HepG2 (cell line): Measurements from ENCODE around the gene GLO1. TPM values are rescaled to one million over a fixed set of nuclear protein-coding genes. Genes with fewer than 3 reads are reported as not detected.

Source experiments
- ATAC-seq: fragments of 200-7000 bp; cut with Tn5 transposase; 3 replicates; pipeline ENCODE4 v1.9.1; 2020; ENCODE audit warnings: mild to moderate bottlenecking, moderate library complexity
- BruUV-seq: library from RNA; stranded (reverse); fragments of 400-500 nt; replicated peaks from 2 replicates; lab custom pipeline; 2021; lab: Mats Ljungman, UMichigan
- CTCF ChIA-PET: fragments of 300-600 bp; formaldehyde crosslinking; extraction: SDS; loops from one replicate; lab custom pipeline; 2021; ENCODE audit warnings: low total read pairs, inconsistent platforms, low intra/inter-chr PET ratio; lab: Yijun Ruan, JAX
- POLR2A ChIA-PET: fragments of 350-600 bp; sonication (Branson Sonifier 250); formaldehyde crosslinking; loops from one replicate; lab custom pipeline; 2020; ENCODE audit warnings: antibody characterized with exemption, inconsistent platforms; lab: Yijun Ruan, JAX
- DNase-seq: peaks from one replicate; pipeline ENCODE4 v3.0.0-alpha.2; 2015; ENCODE audit warnings: low spot score
- FAIRE-seq: peaks from 3 replicates; lab custom pipeline; 2011; peaks lifted over from hg19 to GRCh38; lab: Jason Lieb, UNC
- H2AFZ ChIP-seq: one replicate; pipeline ENCODE4 v1.6.1; 2011; ENCODE audit warnings: low read length, inconsistent platforms
- H3K27ac ChIP-seq: fragments of 300-600 bp; 3 replicates; pipeline ENCODE4 v1.8.0; 2011; ENCODE audit warnings: mixed run types, mild to moderate bottlenecking, mixed read lengths, low read length, inconsistent platforms; ENCODE audit not compliant: insufficient read depth; ENCODE audit errors: extremely low read length
- H3K27me3 ChIP-seq, 2 experiments: fragments of 200-600 bp in 1 of 2; 2 replicates in 1 of 2; 3 replicates in 1 of 2; pipeline versions ENCODE4 v1.6.0 to v1.8.0; 2011; ENCODE audit warnings: low read length in 2 of 2, mild to moderate bottlenecking in 2 of 2, moderate library complexity in 2 of 2, inconsistent platforms in 1 of 2; ENCODE audit not compliant: insufficient read depth in 2 of 2, control insufficient read depth in 1 of 2
- H3K36me3 ChIP-seq, 2 experiments: fragments of 200-600 bp in 1 of 2; replicated peaks in 1 of 2; 2 replicates in 1 of 2; 3 replicates in 1 of 2; pipeline versions ENCODE4 v1.5.1 to v1.8.0; 2011; ENCODE audit warnings: low read length in 2 of 2, inconsistent platforms in 1 of 2; ENCODE audit not compliant: insufficient read depth in 2 of 2, control insufficient read depth in 1 of 2
- H3K4me1 ChIP-seq: 2 replicates; pipeline ENCODE4 v1.5.1; 2012; ENCODE audit warnings: low read length, inconsistent platforms; ENCODE audit not compliant: insufficient read depth
- H3K4me2 ChIP-seq: 2 replicates; pipeline ENCODE4 v1.6.0; 2011; ENCODE audit warnings: low read depth, low read length, inconsistent platforms
- H3K4me3 ChIP-seq, 3 experiments: fragments of 200-600 bp in 1 of 3; sonication (generic), shearing (Covaris generic) in 1 of 3; replicated peaks in 1 of 3; 2 replicates each; pipeline ENCODE4 v1.5.1; 2011 to 2016; ENCODE audit warnings: low read length in 3 of 3, inconsistent platforms in 2 of 3, low read depth in 2 of 3, mild to moderate bottlenecking in 2 of 3, control low read depth in 1 of 3, mixed read lengths in 1 of 3; ENCODE audit not compliant: insufficient read depth in 1 of 3
- H3K79me2 ChIP-seq: one replicate; pipeline ENCODE4 v1.6.1; 2011; ENCODE audit warnings: low read length, inconsistent platforms; ENCODE audit not compliant: insufficient read depth
- H3K9ac ChIP-seq: 2 replicates; pipeline ENCODE4 v1.6.0; 2011; ENCODE audit warnings: mild to moderate bottlenecking, low read depth, low read length, inconsistent platforms; ENCODE audit not compliant: insufficient read depth
- H3K9me3 ChIP-seq: 2 replicates; pipeline ENCODE4 v1.5.1; 2012; ENCODE audit warnings: mild to moderate bottlenecking, low read length
- H4K20me1 ChIP-seq: 2 replicates; pipeline ENCODE4 v1.6.0; 2011; ENCODE audit warnings: inconsistent platforms, mild to moderate bottlenecking, low read length, moderate library complexity; ENCODE audit not compliant: insufficient read depth
- DR1 ChIP-seq: sonication (generic); formaldehyde crosslinking; IDR thresholded peaks from 2 replicates; pipeline ENCODE4 v1.8.0; 2021; ENCODE audit warnings: mild to moderate bottlenecking, missing genetic modification reagents, inconsistent platforms
- GATAD2A ChIP-seq: IDR thresholded peaks from 2 replicates; pipeline ENCODE4 v1.6.1; 2016
- HMG20B ChIP-seq: conservative IDR thresholded peaks from 2 replicates; pipeline ENCODE4 v1.6.1; 2016; ENCODE audit warnings: missing genetic modification reagents, missing compliant biosample characterization
- NR2F1 ChIP-seq, 2 experiments: fragments of 450-650 bp in 1 of 2; formaldehyde crosslinking in 1 of 2; IDR thresholded peaks; 2 replicates each; pipeline versions ENCODE4 v1.5.0 to v1.6.1; 2016 to 2020; ENCODE audit warnings: mild to moderate bottlenecking in 1 of 2, missing compliant biosample characterization in 1 of 2, missing genetic modification reagents in 1 of 2, moderate library complexity in 1 of 2
- PAXIP1 ChIP-seq: sonication (generic); formaldehyde crosslinking; conservative IDR thresholded peaks from 2 replicates; pipeline ENCODE4 v1.4.0; 2020; ENCODE audit warnings: mild to moderate bottlenecking, missing genetic modification reagents, moderate library complexity
- STAT5B ChIP-seq: sonication (generic); formaldehyde crosslinking; IDR thresholded peaks from 2 replicates; pipeline ENCODE4 v1.4.0; 2020; ENCODE audit warnings: missing genetic modification reagents
- ZNF260 ChIP-seq: sonication (generic); formaldehyde crosslinking; IDR thresholded peaks from 2 replicates; pipeline ENCODE4 v1.4.0; 2020; ENCODE audit warnings: missing genetic modification reagents, low read depth, mild to moderate bottlenecking, borderline replicate concordance
- ZNF780A ChIP-seq: sonication (generic); formaldehyde crosslinking; IDR thresholded peaks from 2 replicates; pipeline ENCODE4 v1.8.0; 2022; ENCODE audit warnings: mild to moderate bottlenecking, missing genetic modification reagents, moderate library complexity
- WGBS: methylation state at CpG from one replicate; pipeline ENCODE4 v1.1.6; 2017; ENCODE audit warnings: low lambda C conversion rate; 5-methylcytosine and 5-hydroxymethylcytosine counted together
- in situ Hi-C: cut with HindIII; loops from 2 replicates; pipeline ENCODE4 v1.10.0; 2017; ENCODE audit warnings: low pct_unique_long_range_greater_than_20kb; ENCODE audit not compliant: extremely low pct_ligation_motif_present
- intact Hi-C: fragments of 100-400 bp; cut with micrococcal nuclease; formaldehyde crosslinking; loops from one replicate; pipeline ENCODE4 v1.10.0; 2022; ENCODE audit not compliant: unreplicated experiment
- polyA plus RNA-seq, 8 experiments: library from polyadenylated mRNA; depleted of rRNA in 3 of 8; stranded (reverse) in 7 of 8; unstranded in 1 of 8; fragments of >200 nt; fragmentation: Illumina TruSeq in 4 of 8; extraction: Trizol in 4 of 8; gene quantifications; 2 replicates each; pipeline versions ENCODE4 v1.2.1 to v1.2.3, GENCODE V29; 2011 to 2016; ENCODE audit warnings: low read depth in 4 of 8, missing spikeins in 1 of 8, mixed read lengths in 1 of 8; ENCODE audit not compliant: insufficient read depth in 1 of 8
- total RNA-seq, 5 experiments: library from RNA; depleted of rRNA; stranded (reverse); fragments of >200 nt; fragmentation: Illumina TruSeq; extraction: Trizol; gene quantifications; 2 replicates each; pipeline ENCODE4 v1.2.3, GENCODE V29; 2016; ENCODE audit warnings: low read depth in 1 of 5

GLO1 gene
- total and polyA plus RNA-seq, 2 of the 13 experiments (the other 11 are each of a cell fraction or from before 2014, with no cell fraction given), result 77.1 to 177 TPM

GRCh38 chr6:38699702-38700101 lies 3.2 kb downstream of the GLO1 start (continued):
- TF ChIP-seq PAXIP1, result peak; percentile 51; the same call in 1 of the 2 replicates
- TF ChIP-seq NR2F1 (CRISPR knock-in tag; IDR thresholded peaks at IDR 0.05), result 0 out of 4 replicates have a peak, but pooled peaks of 1 of the 2 experiments have one; percentile 47
- TF ChIP-seq GATAD2A (CRISPR knock-in tag), result 0 out of 2 replicates have a peak, but pooled peaks have one; percentile 11

GRCh38 chr6:38697846-38698245 lies 5.1 kb downstream of the GLO1 start:
- FAIRE-seq (no peak), DNase-seq (no peak), ATAC-seq (no peak)
- ChIA-PET POLR2A (no interaction called here), CTCF (no interaction called here)
- Histone ChIP-seq H3K27ac (no peak overlapping the region), H2AFZ (no peak overlapping the region), H3K27me3 (no peaks in the 10 kb centered on the region; a peak in 1 of 5 replicates), H3K36me3 (no peaks in the 10 kb centered on the region; a peak in 3 of 5 replicates), H4K20me1 (peaks cover 8% of the 10 kb centered on the region), H3K4me3 (no peak overlapping the region), H3K79me2 (peaks cover 48% of the 10 kb centered on the region), H3K4me2 (no peak overlapping the region), H3K9me3 (0 out of 2 replicates have a peak, but pooled peaks cover 7% of the 10 kb centered on the region), H3K4me1 (peaks cover 38% of the 10 kb centered on the region), H3K9ac (no peak overlapping the region)
- intact Hi-C loops, result no loop called here
- no peak for TF ChIP-seq HMG20B (CRISPR knock-in tag)
- no peak for TF ChIP-seq STAT5B
- no peak for TF ChIP-seq ZNF260
- TF ChIP-seq ZNF780A (CRISPR knock-in tag), result no peak
- no peak for TF ChIP-seq DR1 (CRISPR knock-in tag)
- 95% methylated on average over 3 of the region's 3 CpGs for WGBS
- no TSS peak for BruUV-seq
- in situ Hi-C loops, result no loop called here
